ENCODE data around the gene CSF2.
A peak's percentile ranks its signal among the peaks of the same experiment; 100 is the strongest.
"Not testable (repeated sequence)": the region's sequence is repeated elsewhere in the genome, so short reads cannot be mapped to it uniquely, and the experiment has no call there.

Gene CSF2

GRCh38 chr5:132093271-132093670 is 19.7 kb downstream of the CSF2 start:
- DNase-seq, result no peak

GRCh38 chr5:132094393-132095076 is 20.9 kb downstream of the CSF2 start:
- no peak for DNase-seq

- no peak for DNase-seq
Observed at GRCh38 chr5:132095077-132095410, 21.5 kb downstream of the CSF2 start.

GRCh38 chr5:132095424-132095972 is 21.9 kb downstream of the CSF2 start:
- DNase-seq, result no peak

GRCh38 chr5:132096904-132097303 is 23.3 kb downstream of the CSF2 start:
- DNase-seq, result no peak

GRCh38 chr5:132098151-132098594 is 24.6 kb downstream of the CSF2 start:
- no peak for DNase-seq

- no peak for DNase-seq
Observed at GRCh38 chr5:132098621-132099020, 25.0 kb downstream of the CSF2 start.

GRCh38 chr5:132099076-132099748 is 25.6 kb downstream of the CSF2 start:
- DNase-seq, result peak; percentile 51

GRCh38 chr5:132099905-132100304 is 26.3 kb downstream of the CSF2 start:
- DNase-seq, result no peak

GRCh38 chr5:132100672-132101261 is 27.2 kb downstream of the CSF2 start:
- peak; percentile 42 for DNase-seq

GRCh38 chr5:132101385-132101880 is 27.8 kb downstream of the CSF2 start:
- no peak for DNase-seq

GRCh38 chr5:132102101-132102701 is 28.6 kb downstream of the CSF2 start:
- DNase-seq, result peak; percentile 62

GRCh38 chr5:132102944-132103331 is 29.3 kb downstream of the CSF2 start:
- DNase-seq, result no peak

- DNase-seq, result peak; percentile 85
Observed at GRCh38 chr5:132103332-132103951, 29.9 kb downstream of the CSF2 start.

- peak; percentile 15 for DNase-seq
Observed at GRCh38 chr5:132103969-132104391, 30.4 kb downstream of the CSF2 start.

- DNase-seq, result no peak
Observed at GRCh38 chr5:132104556-132104955, 31.0 kb downstream of the CSF2 start.

GRCh38 chr5:132105688-132106087 is 32.1 kb downstream of the CSF2 start:
- DNase-seq, result no peak

- not testable (repeated sequence) for DNase-seq
Observed at GRCh38 chr5:132108495-132108894, 34.9 kb downstream of the CSF2 start.

- DNase-seq, result not testable (repeated sequence)
Observed at GRCh38 chr5:132108957-132109356, 35.4 kb downstream of the CSF2 start.

GRCh38 chr5:132109494-132110053 is 36.0 kb downstream of the CSF2 start:
- no peak for DNase-seq

GRCh38 chr5:132110195-132110594 is 36.6 kb downstream of the CSF2 start:
- DNase-seq, result no peak

GRCh38 chr5:132110930-132111329 is 37.3 kb downstream of the CSF2 start:
- no peak for DNase-seq

- DNase-seq, result no peak
Observed at GRCh38 chr5:132112111-132112510, 38.5 kb downstream of the CSF2 start.
